GM12878 (cell line): ENCODE data around the gene PSAPL1. TPM values are rescaled to one million over a fixed set of nuclear protein-coding genes. Genes with fewer than 3 reads are reported as not detected.
"Not testable (repeated sequence)": the region's sequence is repeated elsewhere in the genome, so short reads cannot be mapped to it uniquely, and the experiment has no call there.

Experiments used
- ATAC-seq: fragments of 200-7000 bp; cut with Tn5 transposase; 3 replicates; pipeline ENCODE4 v1.9.1; 2020; ENCODE audit warnings: mild to moderate bottlenecking, moderate library complexity
- BruUV-seq: library from RNA; stranded (reverse); fragments of 400-500 nt; replicated peaks from 2 replicates; lab custom pipeline; 2021; lab: Mats Ljungman, UMichigan
- CTCF ChIA-PET: fragments of 300-600 bp; sonication (Branson Sonifier 250); formaldehyde crosslinking; extraction: SDS; loops from one replicate; lab custom pipeline; 2021; ENCODE audit warnings: inconsistent platforms; lab: Yijun Ruan, JAX
- POLR2A ChIA-PET: fragments of 350-600 bp; formaldehyde crosslinking; extraction: SDS; loops from one replicate; lab custom pipeline; 2021; ENCODE audit warnings: inconsistent platforms; lab: Charles Lee
- RAD21 ChIA-PET: fragments of 300-600 bp; sonication (Branson Sonifier 250); formaldehyde crosslinking; loops from one replicate; lab custom pipeline; 2023; ENCODE audit warnings: antibody characterized with exemption; ENCODE audit not compliant: unreplicated experiment; lab: Charles Lee
- SMC1A ChIA-PET: fragments of 300-600 bp; sonication (Branson Sonifier 250); formaldehyde crosslinking; loops from one replicate; lab custom pipeline; 2023; ENCODE audit not compliant: unreplicated experiment, uncharacterized antibody; lab: Charles Lee
- DNase-seq: peaks from one replicate; pipeline ENCODE4 v3.0.0-alpha.2; 2011; ENCODE audit warnings: low read depth, low spot score
- FAIRE-seq: peaks from 3 replicates; lab custom pipeline; 2011; peaks lifted over from hg19 to GRCh38; lab: Jason Lieb, UNC
- H2AFZ ChIP-seq: 2 replicates; pipeline ENCODE4 v1.6.0; 2011; ENCODE audit warnings: low read depth, low read length, control low read depth; ENCODE audit not compliant: control insufficient read depth
- H3K27ac ChIP-seq: 2 replicates; pipeline ENCODE4 v1.5.1; 2011; ENCODE audit warnings: control low read depth; ENCODE audit not compliant: control insufficient read depth, insufficient read depth
- H3K27me3 ChIP-seq, 2 experiments: replicated peaks in 1 of 2; 2 replicates each; pipeline versions ENCODE4 v1.6.0 to v1.6.1; 2011; ENCODE audit warnings: low read length in 1 of 2; ENCODE audit not compliant: control insufficient read depth in 2 of 2, insufficient read depth in 2 of 2
- H3K36me3 ChIP-seq, 2 experiments: 2 replicates each; pipeline ENCODE4 v1.5.1; 2011; ENCODE audit warnings: low read length in 1 of 2; ENCODE audit not compliant: control insufficient read depth in 2 of 2, insufficient read depth in 2 of 2
- H3K4me1 ChIP-seq: 2 replicates; pipeline ENCODE4 v1.6.1; 2011; ENCODE audit warnings: mild to moderate bottlenecking, low read length, moderate library complexity, mixed read lengths; ENCODE audit not compliant: control insufficient read depth, insufficient read depth
- H3K4me2 ChIP-seq: 2 replicates; pipeline ENCODE4 v1.6.0; 2011; ENCODE audit warnings: control low read depth; ENCODE audit not compliant: control insufficient read depth, insufficient read depth
- H3K4me3 ChIP-seq: fragments of 200-600 bp; sonication (generic); 2 replicates; pipeline ENCODE4 v1.5.1; 2016
- H3K79me2 ChIP-seq: 2 replicates; pipeline ENCODE4 v1.6.0; 2011; ENCODE audit warnings: low read length; ENCODE audit not compliant: control insufficient read depth, insufficient read depth
- H3K9ac ChIP-seq: 2 replicates; pipeline ENCODE4 v1.8.0; 2011; ENCODE audit warnings: low read length, control low read depth, mixed read lengths; ENCODE audit not compliant: control insufficient read depth, insufficient read depth
- H3K9me3 ChIP-seq: replicated peaks from 3 replicates; pipeline ENCODE4 v1.5.1; 2011; ENCODE audit warnings: mild to moderate bottlenecking, low read length; ENCODE audit not compliant: control insufficient read depth, insufficient read depth
- H4K20me1 ChIP-seq: 2 replicates; pipeline ENCODE4 v1.6.0; 2011; ENCODE audit not compliant: control insufficient read depth, insufficient read depth
- FOS ChIP-seq: IDR thresholded peaks from 3 replicates; pipeline ENCODE4 v1.6.1; 2011; ENCODE audit warnings: borderline replicate concordance; ENCODE audit not compliant: insufficient read length; ENCODE audit errors: extremely low read depth
- FOXM1 ChIP-seq: IDR thresholded peaks from 2 replicates; pipeline ENCODE4 v1.6.1; 2012; ENCODE audit warnings: low read depth, mild to moderate bottlenecking, inconsistent platforms, low read length, moderate library complexity
- RAD21 ChIP-seq: IDR thresholded peaks from 2 replicates; pipeline ENCODE4 v1.6.1; 2011; ENCODE audit warnings: mild to moderate bottlenecking, low read depth, low read length, moderate library complexity; ENCODE audit not compliant: insufficient read depth
- RUNX3 ChIP-seq: IDR thresholded peaks from 2 replicates; pipeline ENCODE4 v1.6.1; 2012; ENCODE audit warnings: low read length, inconsistent platforms
- SMAD1 ChIP-seq: fragments of 450-650 bp; IDR thresholded peaks from 2 replicates; pipeline ENCODE4 v1.6.1; 2018; ENCODE audit warnings: mild to moderate bottlenecking, low read depth; ENCODE audit not compliant: partially characterized antibody
- TCF7 ChIP-seq: IDR thresholded peaks from 2 replicates; pipeline ENCODE4 v1.6.1; 2014; ENCODE audit warnings: antibody characterized with exemption, borderline replicate concordance
- WGBS: methylation state at CpG from one replicate; pipeline ENCODE4 v1.1.6; 2016; ENCODE audit warnings: low lambda C conversion rate; ENCODE audit not compliant: insufficient replicate concordance, insufficient coverage; ENCODE audit errors: missing lambda C conversion rate; 5-methylcytosine and 5-hydroxymethylcytosine counted together
- in situ Hi-C: fragments of 300-500 bp; cut with MboI; formaldehyde crosslinking; loops from 9 replicates; pipeline ENCODE4 v1.14.3; 2018; ENCODE audit warnings: mixed read lengths
- intact Hi-C: fragments of 100-400 bp; cut with micrococcal nuclease; formaldehyde crosslinking; loops from one replicate; pipeline ENCODE4 v1.14.2; 2022; ENCODE audit not compliant: unreplicated experiment
- polyA plus RNA-seq, 11 experiments: library from polyadenylated mRNA; depleted of rRNA in 4 of 11; unstranded in 6 of 11; stranded (reverse) in 5 of 11; fragments of >200 nt; fragmentation: Nextera tagmentation in 4 of 11; fragmentation: Illumina TruSeq in 1 of 11; extraction: Ambion mirVana in 4 of 11; extraction: Trizol in 1 of 11; gene quantifications; 1 replicate in 1 of 11; 2 replicates in 10 of 11; pipeline versions ENCODE4 v1.2.1 to v1.2.3, GENCODE V29; 2011 to 2016; ENCODE audit warnings: inconsistent platforms in 2 of 11, missing spikeins in 2 of 11, low read depth in 1 of 11
- total RNA-seq, 4 experiments: library from RNA; depleted of rRNA in 3 of 4; stranded (reverse); fragments of >200 nt in 3 of 4; fragmentation: Illumina TruSeq in 1 of 4; extraction: Trizol in 1 of 4; gene quantifications; 2 replicates each; pipeline versions ENCODE4 v1.2.1 to v1.2.3, GENCODE V29; 2013 to 2021

PSAPL1 gene
- total and polyA plus RNA-seq, 10 of the 15 experiments (the other 5 are each of a cell fraction or from before 2014, with no cell fraction given) = not detected

- WGBS = 26% methylated on average over 9 of the region's 9 CpGs
- Histone ChIP-seq H3K36me3 (no peaks in the 10 kb centered on the region), H4K20me1 (no peaks in the 10 kb centered on the region), H3K4me1 (no peaks in the 10 kb centered on the region), H3K27ac (no peak overlapping the region), H3K9ac (no peak overlapping the region), H3K9me3 (no peaks in the 10 kb centered on the region), H3K79me2 (no peaks in the 10 kb centered on the region), H3K4me2 (no peak overlapping the region), H3K4me3 (no peak overlapping the region), H2AFZ (no peak overlapping the region), H3K27me3 (no peaks in the 10 kb centered on the region; a peak in 2 of 4 replicates)
- BruUV-seq = no TSS peak
- no peak for DNase-seq
- no peak for ATAC-seq
- intact Hi-C loops (no loop called here), in situ Hi-C loops (no loop called here)
- no peak for FAIRE-seq
- TF ChIP-seq RAD21 (no peak), SMAD1 (no peak)
- RAD21 ChIA-PET = no interaction called here
- POLR2A ChIA-PET = no interaction called here
- CTCF ChIA-PET = no interaction called here
- SMC1A ChIA-PET = no interaction called here
These were observed 23.3 kb upstream of the PSAPL1 start for GRCh38 chr4:7458066-7458425.

GRCh38 chr4:7457201-7458065 is 22.7 kb upstream of the PSAPL1 start:
- H3K27ac ChIP-seq = no peak overlapping the region
- H3K4me2 ChIP-seq = no peak overlapping the region
- H3K9me3 ChIP-seq = no peaks in the 10 kb centered on the region
- in situ Hi-C loops (no loop called here), intact Hi-C loops (no loop called here)
- H3K36me3 ChIP-seq = no peaks in the 10 kb centered on the region
- no peak for DNase-seq
- 29% methylated on average over 16 of the region's 16 CpGs for WGBS
- H2AFZ ChIP-seq = no peak overlapping the region
- H3K27me3 ChIP-seq = no peaks in the 10 kb centered on the region; a peak in 2 of 4 replicates
- H4K20me1 ChIP-seq = no peaks in the 10 kb centered on the region
- ChIA-PET SMC1A (no interaction called here), CTCF (no interaction called here), RAD21 (no interaction called here), POLR2A (no interaction called here)
- no peak for ATAC-seq
- TF ChIP-seq FOS = no peak
- no peak for TF ChIP-seq RUNX3
- no peak for TF ChIP-seq FOXM1
- TF ChIP-seq TCF7 = no peak
- FAIRE-seq = no peak
- BruUV-seq = no TSS peak
- H3K9ac ChIP-seq = no peak overlapping the region
- no peaks in the 10 kb centered on the region for H3K4me1 ChIP-seq
- H3K79me2 ChIP-seq = no peaks in the 10 kb centered on the region
- H3K4me3 ChIP-seq = no peak overlapping the region

DNA sequence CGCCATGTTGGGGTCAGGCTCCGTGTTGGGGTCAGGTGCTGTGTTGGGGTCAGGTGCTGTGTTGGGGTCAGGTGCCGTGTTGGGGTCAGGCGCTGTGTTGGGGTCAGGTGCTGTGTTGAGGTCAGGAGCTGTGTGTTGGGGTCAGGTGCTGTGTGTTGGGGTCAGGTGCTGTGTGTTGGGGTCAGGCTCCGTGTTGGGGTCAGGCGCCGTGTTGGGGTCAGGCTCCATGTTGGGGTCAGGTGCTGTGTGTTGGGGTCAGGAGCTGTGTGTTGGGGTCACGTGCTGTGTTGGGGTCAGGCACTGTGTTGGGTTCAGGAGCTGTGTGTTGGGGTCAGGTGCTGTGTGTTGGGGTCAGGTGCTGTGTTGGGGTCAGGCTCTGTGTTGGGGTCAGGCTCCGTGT is 18.1 kb upstream of the PSAPL1 start:
- ATAC-seq, H3K9me3 ChIP-seq, RAD21 ChIA-PET, BruUV-seq, H3K9ac ChIP-seq, DNase-seq, H3K79me2 ChIP-seq, POLR2A ChIA-PET, intact Hi-C loops, H2AFZ ChIP-seq, FAIRE-seq, H3K27ac ChIP-seq, H3K27me3 ChIP-seq, SMC1A ChIA-PET, H3K4me2 ChIP-seq, H3K4me1 ChIP-seq, H3K4me3 ChIP-seq, H3K36me3 ChIP-seq, in situ Hi-C loops, H4K20me1 ChIP-seq, CTCF ChIA-PET: not testable (repeated sequence)
- WGBS = 44% methylated on average over 6 of the region's 9 CpGs
